WERI-Rb-1 (cell line): ENCODE results near the gene RALGPS1.

Experiments used
- DNase-seq: peaks from one replicate; pipeline ENCODE4 v3.0.0-alpha.2; 2020
- H3K27ac ChIP-seq: fragments of 250-450 bp; sonication (Bioruptor Pico); 2 replicates; pipeline ENCODE4 v1.5.1; 2020; ENCODE audit warnings: mild to moderate bottlenecking, moderate library complexity
- H3K27me3 ChIP-seq: fragments of 250-450 bp; sonication (Bioruptor Pico); 2 replicates; pipeline ENCODE4 v1.5.1; 2021; ENCODE audit warnings: mild to moderate bottlenecking, low read depth, moderate library complexity; ENCODE audit not compliant: insufficient read depth, severe bottlenecking
- H3K36me3 ChIP-seq: fragments of 250-450 bp; sonication (Bioruptor Pico); 2 replicates; pipeline ENCODE4 v1.5.1; 2020; ENCODE audit warnings: mild to moderate bottlenecking, moderate library complexity
- H3K4me3 ChIP-seq: 2 replicates; pipeline ENCODE4 v1.5.1; 2011; ENCODE audit warnings: low read depth, mild to moderate bottlenecking, control low read depth, low read length
- H3K9me3 ChIP-seq: fragments of 250-450 bp; sonication (Bioruptor Pico); 2 replicates; pipeline ENCODE4 v1.5.1; 2021; ENCODE audit warnings: mild to moderate bottlenecking, moderate library complexity; ENCODE audit not compliant: severe bottlenecking
- CTCF ChIP-seq: IDR thresholded peaks from 2 replicates; pipeline ENCODE4 v1.5.1; 2011; ENCODE audit warnings: low read depth, mild to moderate bottlenecking, control low read depth, inconsistent platforms, low read length

RALGPS1 gene

DNA sequence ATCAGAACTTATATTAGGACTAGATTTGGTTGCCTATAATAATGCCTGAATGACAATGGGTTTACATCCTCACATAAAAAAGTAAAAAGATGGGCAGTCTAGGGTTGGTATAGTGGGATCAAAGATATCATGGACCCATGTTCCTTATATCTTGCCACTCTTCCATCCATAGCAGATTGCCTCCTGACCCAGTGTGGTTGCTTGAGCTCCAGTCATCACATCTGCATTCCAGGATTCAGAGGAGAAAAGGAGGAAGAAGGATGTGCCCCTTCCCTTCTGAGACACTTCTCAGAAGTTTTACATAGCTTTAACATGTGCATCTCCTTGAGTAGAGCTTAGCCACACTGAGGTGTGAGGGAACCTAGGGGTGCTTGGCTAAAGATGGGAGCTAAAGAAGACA is 22.9 kb downstream of the RALGPS1 start:
- Histone ChIP-seq H3K27ac (no peak overlapping the region), H3K9me3 (no peaks in the 10 kb centered on the region), H3K4me3 (no peak overlapping the region), H3K27me3 (no peaks in the 10 kb centered on the region), H3K36me3 (no peaks in the 10 kb centered on the region; the same call in 1 of the 2 replicates)
- no peak for TF ChIP-seq CTCF
- DNase-seq, result no peak

DNA sequence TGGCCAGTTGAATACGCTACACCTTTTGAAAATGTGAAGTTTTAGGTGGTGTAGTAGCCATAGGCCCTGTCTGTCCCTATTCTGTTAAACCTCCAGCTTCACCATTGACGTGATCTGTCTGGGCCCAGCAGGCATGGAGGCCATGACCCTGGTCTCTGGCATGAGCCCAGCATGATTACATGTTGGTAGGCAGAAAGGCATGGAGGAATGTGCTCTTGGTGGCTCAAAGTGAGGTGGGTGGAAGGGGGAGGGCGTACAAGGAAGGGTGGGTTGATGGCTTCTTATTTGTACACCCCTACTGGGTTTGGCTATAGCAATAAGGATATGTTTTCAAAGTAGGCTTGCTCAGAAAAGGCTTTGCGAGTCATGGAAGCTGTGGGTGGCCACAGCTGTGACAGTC is 23.7 kb downstream of the RALGPS1 start:
- no peak for DNase-seq
- no peak for TF ChIP-seq CTCF
- Histone ChIP-seq H3K27ac (no peak overlapping the region), H3K36me3 (no peaks in the 10 kb centered on the region; the same call in 1 of the 2 replicates), H3K4me3 (no peak overlapping the region), H3K27me3 (no peaks in the 10 kb centered on the region), H3K9me3 (no peaks in the 10 kb centered on the region)

DNA sequence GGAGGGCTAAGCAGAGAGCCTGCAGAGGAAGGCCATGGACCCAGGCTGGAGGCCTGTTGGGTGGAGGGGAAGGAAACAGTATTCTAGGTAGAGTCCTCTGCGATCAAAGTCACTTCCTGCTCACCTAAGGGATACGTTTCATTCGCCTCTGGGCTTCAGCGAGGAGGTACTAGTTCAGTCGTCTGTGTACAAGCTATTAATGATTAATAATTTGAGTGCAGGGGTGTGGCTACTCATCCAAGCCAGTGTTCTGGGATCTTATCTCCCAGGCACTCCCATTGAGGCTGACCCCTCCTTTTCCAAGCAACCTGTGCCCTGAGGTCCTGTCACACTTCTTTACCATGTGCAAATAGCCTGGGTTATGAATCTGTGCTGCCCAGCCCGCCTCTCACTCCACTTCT is 25.2 kb downstream of the RALGPS1 start:
- TF ChIP-seq CTCF, result no peak
- Histone ChIP-seq H3K27me3 (no peaks in the 10 kb centered on the region), H3K27ac (no peak overlapping the region), H3K36me3 (no peaks in the 10 kb centered on the region; the same call in 1 of the 2 replicates), H3K4me3 (no peak overlapping the region), H3K9me3 (no peaks in the 10 kb centered on the region)
- no peak for DNase-seq

DNA sequence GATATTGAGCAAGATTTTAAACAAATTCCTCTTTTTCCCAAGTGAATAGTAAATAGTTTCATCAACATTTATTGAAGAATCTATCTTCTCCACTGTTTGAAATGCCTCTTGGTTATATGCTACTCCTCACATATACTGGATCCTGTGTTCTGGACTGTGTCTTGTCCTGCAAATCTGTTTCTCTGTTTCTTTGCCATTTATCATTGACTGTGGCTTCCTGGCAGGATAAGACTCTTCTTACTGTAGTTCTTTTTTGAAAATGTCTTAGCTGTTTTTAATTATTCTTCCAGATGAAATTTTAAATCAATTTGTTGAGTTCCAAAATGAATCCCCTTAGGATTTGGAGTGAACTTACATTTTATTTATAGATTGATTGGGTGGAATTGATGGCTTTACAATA is 27.8 kb downstream of the RALGPS1 start:
- no peak for TF ChIP-seq CTCF
- Histone ChIP-seq H3K4me3 (no peak overlapping the region), H3K9me3 (no peaks in the 10 kb centered on the region), H3K36me3 (no peaks in the 10 kb centered on the region; the same call in 1 of the 2 replicates), H3K27ac (no peak overlapping the region), H3K27me3 (no peaks in the 10 kb centered on the region)
- DNase-seq, result no peak

DNA sequence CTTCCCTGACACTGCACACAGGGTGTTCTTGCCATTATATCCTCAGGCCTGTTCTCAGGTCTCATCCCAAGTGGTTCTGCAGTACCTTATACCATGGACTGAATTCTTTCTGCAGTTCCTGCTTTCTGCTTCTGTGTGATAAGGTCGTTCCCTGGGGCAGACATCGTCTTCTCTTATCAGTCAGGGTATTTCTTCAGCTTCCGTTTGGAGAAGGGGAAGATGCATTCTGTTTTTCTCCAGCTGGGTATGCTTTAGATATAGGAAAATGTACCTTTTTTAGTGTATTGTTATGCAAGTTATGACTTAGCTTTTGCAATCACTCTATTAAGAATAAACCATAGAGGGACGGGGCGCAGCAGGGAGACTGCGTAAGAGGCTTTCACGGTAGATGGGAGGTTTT is 31.1 kb downstream of the RALGPS1 start:
- H3K9me3 ChIP-seq, result peaks cover 5% of the 10 kb centered on the region
- no peak overlapping the region for H3K27ac ChIP-seq
- TF ChIP-seq CTCF, result no peak
- no peak for DNase-seq
- H3K36me3 ChIP-seq, result no peaks in the 10 kb centered on the region
- H3K4me3 ChIP-seq, result no peak overlapping the region
- no peaks in the 10 kb centered on the region for H3K27me3 ChIP-seq

DNA sequence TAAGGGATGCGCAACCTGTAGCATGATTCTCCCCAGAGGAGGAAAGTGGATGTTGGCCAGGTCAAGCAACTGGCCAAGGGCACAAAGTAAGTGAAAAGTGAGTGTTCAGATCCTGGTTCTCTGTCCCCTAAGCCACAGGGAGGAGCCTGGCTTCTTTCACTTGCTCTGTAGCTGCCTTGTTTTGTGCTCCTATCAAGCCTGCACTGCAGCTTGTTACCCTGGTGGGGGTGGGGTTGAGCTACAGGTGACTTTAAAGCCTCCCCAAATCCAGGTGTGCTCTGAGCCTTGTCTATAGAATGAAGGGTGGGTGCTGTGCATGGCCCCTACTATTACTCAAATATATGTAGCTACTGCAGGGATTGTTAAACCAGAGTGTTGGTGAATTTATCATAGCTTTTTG is 32.9 kb downstream of the RALGPS1 start:
- no peak overlapping the region for H3K27ac ChIP-seq
- no peaks in the 10 kb centered on the region for H3K36me3 ChIP-seq
- peak; percentile 62 for TF ChIP-seq CTCF
- DNase-seq, result peak; percentile 55
- H3K9me3 ChIP-seq, result peaks cover 5% of the 10 kb centered on the region
- H3K27me3 ChIP-seq, result no peaks in the 10 kb centered on the region
- no peak overlapping the region for H3K4me3 ChIP-seq
